Measurements from ENCODE around the gene BNC2.

- TF ChIP-seq CTCF (conservative IDR thresholded peaks at IDR 0.05 in 1 of 2, IDR thresholded peaks at IDR 0.05 in 1 of 2; ENCODE audit: low read depth in 1 of 2, low read length in 2 of 2): no peak
- no peak for TF ChIP-seq EZH2 (IDR thresholded peaks at IDR 0.05; ENCODE audit: low read length, missing control alignments)
Measured at GRCh38 chr9:16595227-16595626, 275.2 kb downstream of the BNC2 start.

Data from fibroblast of lung (primary cell).